OCI-LY7 (cell line): ENCODE results near the gene CARMIL1.

Experiments used
- CTCF ChIP-seq: fragments of 200-600 bp; sonication (generic); conservative IDR thresholded peaks from 2 replicates; pipeline ENCODE4 v1.5.1; 2014; ENCODE audit warnings: mild to moderate bottlenecking, antibody characterized with exemption, low read length, moderate library complexity, mixed read lengths
- EZH2phosphoT487 ChIP-seq: fragments of 200-600 bp; sonication (generic); IDR thresholded peaks from 2 replicates; pipeline ENCODE4 v1.6.1; 2018; ENCODE audit warnings: low read depth, borderline replicate concordance, mild to moderate bottlenecking, mixed run types, antibody characterized with exemption, low read length, moderate library complexity, mixed read lengths

- TF ChIP-seq CTCF (no peak), EZH2phosphoT487 (no peak)
These were observed 172.9 kb downstream of the CARMIL1 start for GRCh38 chr6:25452031-25452430.
